Measurements from ENCODE around the gene MAOB. TPM values are rescaled to one million over a fixed set of nuclear protein-coding genes. Genes with fewer than 3 reads are reported as not detected.

MAOB gene
- total RNA-seq, 4 donors from 2014 or later = 35.5 to 143 (median 67.9) TPM

- no peak for TF ChIP-seq CTCF (IDR thresholded peaks at IDR 0.05; ENCODE audit: low read depth)
Measured at GRCh38 chrX:43809463-43809862, 72.8 kb downstream of the MAOB start.

DNA sequence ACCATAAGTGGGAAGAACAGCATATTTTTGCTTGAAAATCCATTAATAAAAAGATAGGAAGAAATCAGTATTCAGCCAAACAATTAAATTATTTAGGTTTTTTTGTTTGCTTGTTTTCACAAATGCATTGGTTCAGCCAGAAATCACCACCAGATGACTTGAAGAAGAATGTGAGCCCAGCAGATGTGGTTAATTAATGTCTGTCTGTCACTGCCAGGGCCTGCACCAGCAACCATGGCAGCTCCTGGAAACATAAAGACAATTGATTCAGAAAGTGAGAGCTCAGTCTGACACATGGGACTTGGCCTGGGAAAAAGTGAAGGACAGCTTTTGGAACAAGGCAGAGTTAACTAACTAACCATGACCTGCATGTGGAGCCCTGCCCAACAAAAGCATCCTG, 74.0 kb downstream of the MAOB start:
- TF ChIP-seq CTCF (IDR thresholded peaks at IDR 0.05; ENCODE audit: low read depth) = no peak

- no peak for TF ChIP-seq CTCF (IDR thresholded peaks at IDR 0.05; ENCODE audit: low read depth)
Measured at GRCh38 chrX:43805579-43805978, 76.7 kb downstream of the MAOB start.

DNA sequence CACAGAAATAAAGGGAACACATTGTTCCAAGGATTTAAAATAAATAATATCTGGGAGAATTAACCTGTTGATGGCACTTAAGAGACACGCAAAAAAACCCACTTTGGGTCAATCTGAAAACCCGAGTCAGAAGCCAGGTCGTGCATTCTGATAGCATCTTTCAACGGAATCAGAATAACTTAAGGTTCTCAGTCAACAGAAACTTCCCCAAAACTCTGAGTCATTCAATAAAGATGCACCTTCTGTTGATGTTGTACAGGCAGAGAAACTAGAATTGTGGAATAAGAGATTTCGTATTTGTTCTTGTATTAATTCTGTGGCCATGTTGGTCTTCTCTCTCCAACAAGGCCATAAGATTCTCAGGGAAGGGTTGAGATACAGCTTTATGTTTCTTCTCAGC, 78.2 kb downstream of the MAOB start:
- no peak for TF ChIP-seq CTCF (IDR thresholded peaks at IDR 0.05; ENCODE audit: low read depth)

GRCh38 chrX:43785930-43786591, 96.2 kb downstream of the MAOB start:
- TF ChIP-seq CTCF (IDR thresholded peaks at IDR 0.05; ENCODE audit: low read depth) = no peak

- no peak for TF ChIP-seq CTCF (IDR thresholded peaks at IDR 0.05; ENCODE audit: low read depth)
Measured at GRCh38 chrX:43758044-43758443, 124.2 kb downstream of the MAOB start.

GRCh38 chrX:43756076-43756475, 126.2 kb downstream of the MAOB start:
- no peak for TF ChIP-seq CTCF (IDR thresholded peaks at IDR 0.05; ENCODE audit: low read depth)
